WI38 (cell line): ENCODE data around the gene CDKN2B-AS1.

Experiments used
- H3K4me3 ChIP-seq: 2 replicates; pipeline ENCODE4 v1.5.1; 2011; ENCODE audit warnings: low read depth, mild to moderate bottlenecking, control low read depth, low read length
- CTCF ChIP-seq: IDR thresholded peaks from 2 replicates; pipeline ENCODE4 v1.5.1; 2012; ENCODE audit warnings: low read depth, mild to moderate bottlenecking, control low read depth, low read length

CDKN2B-AS1 gene

GRCh38 chr9:22159586-22159985 is 165.0 kb downstream of the CDKN2B-AS1 start:
- TF ChIP-seq CTCF = no peak
- no peak overlapping the region for H3K4me3 ChIP-seq

GRCh38 chr9:22160221-22160620 is 165.6 kb downstream of the CDKN2B-AS1 start:
- TF ChIP-seq CTCF = no peak

GRCh38 chr9:22165144-22165543 is 170.6 kb downstream of the CDKN2B-AS1 start:
- no peak overlapping the region for H3K4me3 ChIP-seq
- TF ChIP-seq CTCF = no peak

More at GRCh38 chr9:22160221-22160620, 165.6 kb downstream of the CDKN2B-AS1 start:
- H3K4me3 ChIP-seq = no peak overlapping the region

GRCh38 chr9:22169243-22169642 is 174.7 kb downstream of the CDKN2B-AS1 start:
- no peak overlapping the region for H3K4me3 ChIP-seq

GRCh38 chr9:22169727-22170503 is 175.3 kb downstream of the CDKN2B-AS1 start:
- no peak overlapping the region for H3K4me3 ChIP-seq
- no peak for TF ChIP-seq CTCF

More at GRCh38 chr9:22169243-22169642, 174.7 kb downstream of the CDKN2B-AS1 start:
- TF ChIP-seq CTCF = no peak
